HG03095 (cell line): ENCODE data around the gene ZNF215.
"Not testable (repeated sequence)": the region's sequence is repeated elsewhere in the genome, so short reads cannot be mapped to it uniquely, and the experiment has no call there.

ENCODE experiments used
- ATAC-seq: cut with Tn5 transposase; IDR thresholded peaks from one replicate; pipeline ENCODE4 v1.9.1; 2021; ENCODE audit warnings: moderate library complexity; ENCODE audit not compliant: unreplicated experiment

Gene ZNF215

DNA sequence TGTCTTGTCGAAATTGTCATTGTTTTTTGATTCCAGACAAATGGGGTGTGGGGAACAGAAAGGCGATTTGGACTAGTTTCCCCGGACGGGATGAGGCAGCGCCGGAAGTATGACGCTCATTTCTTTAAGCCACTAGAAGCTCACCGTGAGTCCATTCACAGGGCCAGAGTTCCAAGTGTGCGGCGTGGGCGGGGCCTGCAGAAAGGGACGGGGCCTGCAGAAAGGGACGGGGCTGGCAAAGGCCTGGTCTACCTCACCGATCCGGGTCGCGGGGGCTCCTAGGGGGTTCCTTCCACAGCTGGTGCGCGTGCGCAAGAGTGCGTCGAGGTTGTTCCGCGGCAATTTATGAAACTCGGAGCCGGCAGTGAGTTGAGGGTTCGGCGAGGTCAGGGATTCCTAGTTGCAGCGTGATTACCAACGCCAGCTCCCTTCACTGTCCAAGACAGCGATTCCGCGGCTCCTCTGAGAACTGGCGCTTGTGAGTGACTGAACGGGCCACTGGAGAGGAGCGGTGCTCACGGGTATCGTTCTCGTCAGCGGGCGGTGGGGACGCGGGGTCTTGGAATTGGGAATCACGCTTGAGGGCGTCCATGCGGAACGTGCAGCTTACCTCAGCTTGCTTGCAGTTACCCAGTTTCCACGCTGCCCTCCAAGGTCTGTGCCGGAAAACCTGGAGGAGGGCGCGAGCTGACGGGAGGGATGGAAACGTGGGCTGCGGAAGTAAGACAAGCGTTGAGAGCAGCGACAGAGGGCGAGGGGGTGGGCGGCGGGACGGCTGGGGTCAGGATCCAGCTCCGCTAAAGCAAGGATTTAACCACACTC is at the start of gene ZNF215:
ZNF215 (plus strand) TSS at position 219 of the 822 bp plus-strand sequence. CDS start 5,847 bp downstream, outside the sequence.
- ATAC-seq, result peak; percentile 75

DNA sequence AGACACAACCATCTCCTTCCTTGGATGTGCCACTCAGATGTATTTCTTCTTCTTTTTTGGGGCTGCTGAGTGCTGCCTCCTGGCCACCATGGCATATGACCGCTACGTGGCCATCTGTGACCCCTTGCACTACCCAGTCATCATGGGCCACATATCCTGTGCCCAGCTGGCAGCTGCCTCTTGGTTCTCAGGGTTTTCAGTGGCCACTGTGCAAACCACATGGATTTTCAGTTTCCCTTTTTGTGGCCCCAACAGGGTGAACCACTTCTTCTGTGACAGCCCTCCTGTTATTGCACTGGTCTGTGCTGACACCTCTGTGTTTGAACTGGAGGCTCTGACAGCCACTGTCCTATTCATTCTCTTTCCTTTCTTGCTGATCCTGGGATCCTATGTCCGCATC is 49.3 kb upstream of the ZNF215 start:
- ATAC-seq, result no peak

DNA sequence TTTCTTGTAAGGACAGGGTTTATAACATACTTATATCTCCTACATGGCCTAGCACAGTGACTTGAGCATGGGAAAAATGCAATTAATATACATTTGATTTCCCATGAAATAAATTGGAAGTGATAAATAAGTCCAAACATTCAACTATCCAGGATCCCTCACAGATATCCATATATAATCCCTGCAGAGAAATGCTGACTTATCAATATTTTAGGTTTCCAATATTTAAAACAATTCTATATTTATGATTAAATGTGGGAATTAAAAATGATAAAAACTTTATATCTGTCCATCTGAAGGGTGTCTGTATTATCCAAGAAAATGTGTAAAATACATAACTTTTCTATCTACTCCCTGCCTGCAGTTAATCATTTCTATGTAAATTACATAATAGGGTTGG is 43.5 kb upstream of the ZNF215 start:
- no peak for ATAC-seq

DNA sequence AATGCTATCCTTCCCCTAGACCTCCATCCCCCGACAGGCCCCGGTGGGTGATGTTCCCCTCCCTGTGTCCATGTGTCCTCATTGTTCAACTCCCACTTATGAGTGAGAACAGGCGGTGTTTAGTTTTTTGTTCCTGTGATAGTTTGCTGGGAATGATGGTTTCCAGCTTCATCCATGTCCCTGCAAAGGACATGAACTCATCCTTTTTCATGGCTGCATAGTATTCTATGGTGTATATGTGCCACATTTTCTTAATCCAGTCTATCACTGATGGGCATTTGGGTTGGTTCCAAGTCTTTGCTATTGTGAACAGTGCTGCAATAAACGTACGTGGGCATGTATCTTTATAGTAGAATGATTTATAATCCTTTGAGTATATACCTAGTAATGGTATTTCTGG is 38.5 kb upstream of the ZNF215 start:
- ATAC-seq, result not testable (repeated sequence)

DNA sequence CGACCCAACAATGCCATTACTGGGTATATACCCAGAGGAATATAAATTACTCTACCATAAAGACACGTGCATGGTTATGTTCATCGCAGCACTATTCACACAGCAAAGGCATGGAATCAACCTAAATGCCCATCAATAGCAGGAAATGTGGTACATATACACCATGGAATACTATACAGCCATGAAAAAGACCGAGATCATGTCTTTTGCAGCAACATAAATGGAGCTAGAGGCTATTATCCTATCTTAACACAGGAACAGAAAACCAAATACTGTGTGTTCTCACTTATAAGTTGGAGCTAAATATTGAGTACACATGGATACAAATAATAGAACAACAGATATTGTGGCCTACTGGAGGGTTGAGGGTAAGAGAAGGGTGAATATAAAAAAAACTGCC is 37.4 kb upstream of the ZNF215 start:
- no peak for ATAC-seq

DNA sequence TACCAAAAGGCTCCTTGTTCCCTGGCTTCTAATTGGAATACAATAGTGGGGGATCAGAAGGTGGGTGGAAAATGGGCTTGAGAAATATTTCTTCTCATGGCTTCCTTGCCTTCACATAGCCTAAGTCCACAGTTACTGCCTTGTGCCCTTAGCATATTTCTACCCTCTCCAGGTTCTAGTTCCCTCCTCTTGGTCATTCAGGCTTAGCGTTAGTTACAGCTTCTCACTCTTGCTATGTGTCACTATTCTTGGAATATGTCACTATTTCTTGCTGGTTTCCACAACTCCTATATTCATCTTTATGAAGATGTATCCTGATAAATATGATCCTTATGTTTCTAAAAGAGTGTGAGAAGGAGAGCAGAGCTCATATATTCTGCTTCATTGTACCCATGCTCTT is 36.4 kb upstream of the ZNF215 start:
- ATAC-seq, result no peak

DNA sequence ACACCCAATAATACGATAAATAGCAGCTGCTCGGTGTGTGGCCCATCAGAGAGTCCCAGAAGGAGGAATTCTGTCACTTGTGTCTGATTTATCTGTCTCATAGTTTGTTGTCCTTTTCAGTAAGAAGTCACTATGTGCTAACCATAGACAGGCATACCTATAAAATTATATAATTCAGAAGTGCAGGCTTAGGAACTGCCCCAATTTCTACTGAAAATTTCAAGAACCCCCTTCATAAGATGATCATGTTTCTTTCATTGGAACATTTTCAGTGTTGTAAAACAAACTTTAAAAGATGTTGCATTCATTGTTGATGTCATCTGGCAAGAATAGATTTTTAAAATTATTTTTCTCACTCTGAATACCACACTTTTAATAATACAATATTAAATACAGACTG is 33.8 kb upstream of the ZNF215 start, which contains the start of gene OR2D2:
OR2D2 (minus strand) TSS at position 101 of the 400 bp plus-strand sequence; CDS start at position 101, 0 bp downstream.
- ATAC-seq, result no peak

DNA sequence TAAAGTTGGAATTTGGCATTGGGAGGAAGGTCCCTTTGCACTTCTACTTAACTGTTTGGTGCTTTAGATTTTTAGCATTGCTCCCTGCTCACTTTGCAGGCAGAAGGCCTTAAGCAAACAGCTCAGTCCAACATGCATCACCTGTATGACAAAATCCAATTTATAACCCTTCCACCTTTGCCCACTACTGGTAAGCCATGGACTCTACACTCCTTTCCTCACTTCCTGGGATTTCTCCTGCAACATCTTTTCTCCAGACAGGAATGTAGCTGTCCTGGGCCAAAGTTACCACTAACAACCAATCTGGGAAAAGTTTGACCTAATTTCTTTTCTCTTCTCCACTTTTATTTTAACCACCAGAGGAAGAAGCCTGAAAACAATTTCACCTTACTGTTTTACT is 32.1 kb upstream of the ZNF215 start:
- ATAC-seq, result no peak

DNA sequence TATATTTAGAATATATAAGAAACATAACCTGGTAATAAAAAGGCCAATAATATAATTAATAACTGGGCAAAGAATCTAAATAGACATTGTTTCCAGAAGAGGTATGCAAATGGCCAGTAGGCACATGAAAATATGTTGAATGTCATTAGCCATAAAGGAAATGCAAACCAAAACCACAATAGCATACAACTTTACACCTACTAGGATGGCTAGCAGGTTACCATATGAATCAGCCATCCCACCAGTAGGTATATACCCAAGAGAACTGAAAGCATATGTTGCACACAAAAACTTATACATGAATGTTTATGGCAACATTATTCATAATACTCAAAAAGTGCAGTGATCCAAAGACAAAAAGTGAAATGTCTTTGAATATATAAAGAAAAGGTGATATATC is 31.2 kb upstream of the ZNF215 start:
- ATAC-seq, result peak; percentile 85

DNA sequence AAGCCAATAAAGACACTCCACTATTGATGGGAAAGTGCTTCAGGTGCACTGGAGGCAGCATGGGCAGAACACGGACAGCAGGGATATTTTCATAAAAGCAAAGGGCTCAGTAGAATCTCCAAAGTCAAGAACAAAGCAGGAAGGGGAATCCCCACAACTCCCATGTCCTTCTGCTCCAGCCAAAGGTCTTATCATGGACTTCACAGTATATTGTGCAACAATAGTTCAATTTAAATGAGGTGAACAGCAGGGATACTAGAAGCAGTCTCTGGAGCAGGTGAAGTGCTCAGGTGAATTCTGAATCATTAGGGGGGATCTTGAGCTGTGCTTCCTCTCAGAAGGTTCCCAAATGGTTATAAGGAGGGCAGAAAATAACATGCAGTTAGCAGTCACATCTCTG is 27.3 kb upstream of the ZNF215 start:
- ATAC-seq, result no peak

DNA sequence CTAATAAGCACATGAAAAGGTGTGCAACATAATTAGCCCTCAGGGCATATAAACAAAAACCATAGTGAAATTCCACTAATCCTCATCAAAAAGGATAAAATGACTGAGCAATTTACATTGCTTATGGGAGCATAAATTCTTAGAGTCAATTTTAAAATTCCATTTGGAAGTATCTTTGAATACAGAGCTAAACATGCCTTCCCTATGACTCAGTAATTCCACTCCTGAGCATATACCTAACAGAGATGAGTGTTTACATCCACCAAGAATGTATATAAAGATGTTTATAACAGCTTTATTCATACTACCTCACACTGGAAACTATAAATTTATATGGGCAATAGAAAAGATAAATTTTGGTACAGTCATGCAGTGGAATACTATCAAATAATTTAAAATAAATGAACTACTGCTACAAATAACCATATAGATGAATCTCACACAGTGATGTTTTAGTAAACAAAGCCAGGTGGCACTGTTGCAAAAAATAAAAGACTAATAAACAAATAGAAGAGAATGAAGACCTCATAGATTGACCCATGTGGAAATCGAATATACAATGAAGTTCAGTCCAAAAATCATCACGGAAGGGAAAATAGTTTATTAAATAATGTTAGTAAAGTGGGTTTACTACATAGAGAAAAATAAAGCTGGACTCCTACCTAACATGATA is 25.8 kb upstream of the ZNF215 start:
- ATAC-seq, result no peak

DNA sequence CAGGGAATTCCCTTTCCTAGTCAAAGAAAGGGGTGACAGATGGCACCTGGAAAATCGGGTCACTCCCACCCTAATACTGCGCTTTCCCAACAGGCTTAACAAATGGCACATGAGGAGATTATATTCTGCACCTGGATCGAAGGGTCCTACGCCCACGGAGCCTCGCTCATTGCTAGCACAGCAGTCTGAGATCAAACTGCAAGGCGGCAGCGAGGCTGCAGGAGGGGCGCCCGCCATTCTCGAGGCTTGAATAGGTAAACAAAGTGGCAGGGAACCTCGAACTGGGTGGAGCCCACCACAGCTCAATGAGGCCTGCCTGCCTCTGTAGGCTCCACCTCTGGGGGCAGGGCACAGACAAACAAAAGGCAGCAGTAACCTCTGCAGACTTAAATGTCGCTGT is 21.4 kb upstream of the ZNF215 start:
- ATAC-seq, result not testable (repeated sequence)

DNA sequence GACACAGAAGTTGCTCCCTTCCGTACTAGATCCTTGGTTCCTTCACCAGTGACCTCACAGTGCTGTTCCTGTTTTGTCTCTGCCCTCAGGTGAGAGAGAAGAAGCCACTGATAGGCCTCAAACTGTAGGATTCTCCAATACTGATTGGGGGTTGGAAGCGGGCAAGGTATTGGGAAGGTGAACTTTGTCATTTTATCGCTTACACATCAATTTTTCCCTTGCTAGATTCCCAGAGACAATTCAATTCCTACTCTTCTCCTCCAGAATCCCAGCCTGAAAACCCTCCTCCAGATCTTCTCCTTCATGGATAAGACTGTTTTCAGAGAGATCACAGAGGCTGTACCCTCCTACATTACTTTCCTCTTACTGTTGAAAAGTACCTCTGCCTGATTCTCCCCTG is 14.8 kb upstream of the ZNF215 start:
- ATAC-seq, result no peak

DNA sequence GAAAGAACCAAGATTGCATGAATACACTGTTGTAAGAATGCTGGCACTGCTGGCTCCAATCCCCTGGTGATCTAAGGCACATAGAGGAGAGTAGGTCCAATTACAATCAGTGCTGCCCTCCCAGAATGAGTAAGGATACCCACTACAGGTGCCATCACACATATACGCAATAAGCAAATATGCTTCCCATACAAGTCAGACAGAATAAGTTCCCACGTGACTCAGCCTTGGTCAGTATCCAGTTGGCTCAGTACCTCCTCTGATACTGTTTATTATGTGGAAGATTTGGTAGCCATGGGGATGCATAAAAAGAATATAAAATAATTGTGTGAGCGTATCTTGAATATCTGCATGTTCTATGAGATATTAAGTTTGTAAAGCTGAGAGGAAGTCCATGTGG is 14.3 kb upstream of the ZNF215 start:
- no peak for ATAC-seq

DNA sequence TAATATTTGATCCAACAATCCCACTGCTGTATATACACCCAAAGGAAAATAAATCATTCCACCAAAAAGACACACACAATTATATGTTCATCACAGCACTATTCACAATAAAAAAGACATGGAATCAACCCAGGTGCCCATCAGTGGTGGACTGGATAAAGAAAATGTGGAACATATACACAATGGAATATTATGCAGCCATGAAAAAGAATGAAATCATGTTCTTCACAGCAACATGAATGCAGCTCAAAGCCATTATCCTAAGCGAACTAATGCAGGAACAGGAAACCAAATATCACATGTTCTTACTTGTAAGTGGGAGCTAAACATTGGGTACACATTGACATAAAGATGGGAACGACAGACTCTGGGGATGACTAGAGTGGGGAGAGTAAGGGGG is 6.5 kb upstream of the ZNF215 start:
- ATAC-seq, result no peak

DNA sequence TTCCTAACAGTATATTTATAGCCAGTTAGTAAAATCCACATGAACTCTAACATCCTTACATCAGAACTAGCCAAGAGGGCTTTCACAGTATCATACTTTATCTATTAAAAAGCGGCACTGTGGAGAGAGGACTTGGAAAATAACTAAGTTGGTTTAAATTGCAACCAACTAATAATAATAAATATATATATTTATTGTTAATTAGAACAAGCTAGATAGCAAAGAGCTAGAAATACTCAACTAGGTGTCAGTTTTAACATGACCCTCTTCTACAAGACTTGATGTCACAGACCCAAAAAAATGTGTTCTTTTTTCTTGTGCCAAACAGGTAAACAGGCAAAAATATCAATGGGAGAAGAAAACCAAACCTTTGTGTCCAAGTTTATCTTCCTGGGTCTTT is 5.5 kb upstream of the ZNF215 start, which contains the start of gene OR2D3:
OR2D3 (plus strand) TSS at position 301 of the 400 bp plus-strand sequence; CDS start at position 301, 0 bp downstream.
- no peak for ATAC-seq

DNA sequence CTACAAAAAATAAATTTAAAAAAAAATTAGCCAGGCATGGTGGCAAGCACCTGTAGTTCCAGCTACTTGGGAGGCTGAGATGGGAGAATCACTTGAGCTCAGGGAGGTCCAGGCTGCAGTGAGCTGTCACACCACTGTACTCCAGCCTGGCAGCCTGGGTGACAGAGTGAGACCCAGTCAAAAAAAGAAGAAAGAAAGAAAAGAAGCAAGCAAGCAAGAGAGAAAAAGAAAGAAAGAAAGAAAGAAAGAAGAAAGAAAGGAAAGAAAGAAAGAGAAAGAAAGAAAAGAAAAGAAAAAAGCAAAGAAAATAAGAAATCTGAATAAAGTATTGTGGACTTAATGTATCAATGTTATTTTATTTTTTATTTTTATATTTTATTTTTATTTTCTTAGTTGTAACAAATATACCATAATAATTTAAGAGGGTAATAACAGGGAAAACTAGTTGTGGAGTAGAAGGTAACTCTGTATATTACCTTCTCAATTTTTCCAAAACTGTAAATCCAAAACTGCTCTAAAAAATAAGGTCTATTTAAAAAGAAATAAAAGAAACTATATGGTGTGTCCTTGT is 1.1 kb upstream of the ZNF215 start:
- no peak for ATAC-seq

DNA sequence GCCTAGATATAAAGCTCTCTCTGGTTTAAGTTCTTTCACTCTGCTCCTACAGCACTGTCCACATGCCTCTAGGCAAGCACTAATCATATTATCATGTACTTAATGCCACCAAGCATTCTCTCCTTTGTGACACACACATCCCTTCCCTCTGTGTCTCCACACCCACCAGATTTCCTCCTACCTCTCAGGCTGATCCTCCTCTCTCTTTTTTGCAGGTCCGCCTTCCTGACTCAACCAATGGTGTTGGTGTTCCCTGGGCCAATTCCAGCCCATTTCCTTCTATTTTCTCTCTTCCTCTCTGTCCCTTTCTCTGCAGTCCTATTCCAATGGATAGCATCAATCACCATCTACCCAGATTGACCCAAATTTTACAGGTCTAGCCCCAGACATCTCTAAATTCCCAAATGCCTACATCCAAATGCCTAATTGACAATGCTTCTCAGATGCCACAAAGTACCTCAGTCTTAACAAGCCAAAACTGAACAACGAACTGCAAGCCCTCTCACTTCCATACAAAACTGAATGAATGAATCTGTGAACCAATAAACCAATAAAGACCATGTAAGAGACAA is 504 bp upstream of the ZNF215 start:
- peak; percentile 3 for ATAC-seq

DNA sequence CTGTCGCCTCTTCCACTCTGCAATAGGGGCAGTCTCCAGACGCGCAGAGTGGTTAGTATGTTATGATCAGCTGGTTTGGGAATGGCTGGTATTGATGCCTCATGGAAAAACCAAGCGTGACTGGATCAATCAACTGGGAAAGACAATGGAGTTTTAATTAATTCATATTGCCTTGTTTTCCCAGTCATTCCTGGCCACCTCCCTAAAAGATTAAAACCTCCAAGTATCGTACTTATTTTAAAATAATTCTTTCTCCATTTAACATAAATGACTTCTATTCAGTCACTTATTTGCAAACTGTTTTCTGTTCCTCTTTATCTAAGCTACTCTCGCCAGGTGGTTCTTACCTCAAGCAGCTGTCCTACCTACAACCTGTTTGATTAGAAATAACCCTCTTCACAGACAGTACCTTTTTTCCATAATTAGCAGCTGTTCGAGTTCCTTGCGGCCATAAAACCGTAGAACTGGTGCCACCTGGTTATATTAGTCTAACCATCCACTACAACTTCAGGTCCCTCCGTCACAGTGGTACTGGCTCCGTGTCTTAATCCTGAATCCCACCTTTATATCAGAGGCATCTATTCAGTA is 898 bp downstream of the ZNF215 start:
- ATAC-seq, result peak; percentile 54

DNA sequence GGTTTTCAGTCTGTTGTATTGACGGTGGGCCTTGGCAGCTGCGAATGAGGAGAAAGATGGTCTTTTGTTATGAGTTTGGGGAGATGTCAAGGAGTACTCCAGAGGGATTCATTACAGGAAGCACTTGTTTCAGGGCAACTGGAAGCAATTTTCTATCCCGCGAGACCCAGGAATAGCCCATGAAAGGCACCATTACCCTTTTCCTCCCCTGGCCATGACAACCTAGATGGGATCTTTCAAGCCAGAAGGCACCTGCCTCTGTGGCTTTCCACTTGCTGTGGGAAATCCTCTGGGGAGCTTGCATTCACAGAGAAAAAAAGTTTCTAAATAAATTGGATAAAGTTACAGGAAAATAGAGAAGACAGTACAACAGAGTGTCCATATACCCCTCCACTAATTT is 2.7 kb downstream of the ZNF215 start:
- no peak for ATAC-seq

DNA sequence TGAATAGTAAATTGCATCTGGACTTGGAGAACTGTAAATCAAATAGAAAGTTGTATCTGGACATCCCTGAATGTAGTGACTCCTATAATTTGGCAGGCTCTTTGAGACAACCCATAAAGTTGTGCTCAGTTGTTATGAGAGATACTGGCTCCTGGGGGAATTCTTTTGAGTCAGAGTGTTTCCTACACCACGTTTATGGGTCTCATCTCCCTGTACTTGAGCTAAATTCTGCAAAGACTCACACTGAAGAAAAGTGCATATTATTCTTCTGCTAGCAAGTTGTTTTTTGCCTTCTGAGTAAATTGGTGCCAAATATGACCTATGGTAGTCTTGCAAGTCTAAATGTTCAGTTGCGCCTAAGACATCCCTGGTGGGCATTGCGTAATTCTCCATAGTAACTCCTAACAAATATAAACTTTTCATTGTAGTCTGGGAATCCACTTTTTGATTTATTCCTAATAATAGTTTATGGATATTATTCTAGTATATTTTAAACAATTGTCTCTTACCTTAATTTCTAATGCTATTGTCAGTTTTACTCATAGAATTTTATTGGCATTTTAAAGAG is 5.0 kb downstream of the ZNF215 start:
- no peak for ATAC-seq
